ENCODE data around the gene ILF3.

The ILF3 gene

GRCh38 chr19:10717054-10717355 lies 62.9 kb downstream of the ILF3 start:
- Histone ChIP-seq H3K4me2 (ENCODE audit: low read length) (peak overlapping the region; percentile 75), H3K79me2 (ENCODE audit: control insufficient read depth, low read length) (peaks cover 41% of the 10 kb centered on the region), H3F3A (ENCODE audit: control insufficient read depth, insufficient read depth) (no peaks in the 10 kb centered on the region), H3K27ac (ENCODE audit: low read depth, low read length) (no peak overlapping the region), H3K4me3 (ENCODE audit: low read length) (peak overlapping the region; percentile 65), H3K36me3 (ENCODE audit: control insufficient read depth, low read length) (peaks cover 25% of the 10 kb centered on the region), H3K9me2 (replicated peaks; ENCODE audit: control insufficient read depth, low read length) (no peaks in the 10 kb centered on the region), H3K9me3 (ENCODE audit: control insufficient read depth, insufficient read depth, low read length) (no peaks in the 10 kb centered on the region), H3K27me3 (ENCODE audit: control insufficient read depth, low read length) (no peaks in the 10 kb centered on the region), H3K4me1 (ENCODE audit: control insufficient read depth, low read length) (peaks cover 22% of the 10 kb centered on the region), H4K20me1 (ENCODE audit: control insufficient read depth, insufficient read depth, low read depth, low read length) (peaks cover 17% of the 10 kb centered on the region)
- TF ChIP-seq CTCF (IDR thresholded peaks at IDR 0.05; ENCODE audit: low read depth, low read length, poor library complexity, severe bottlenecking): no peak
- no peak for TF ChIP-seq EZH2phosphoT487 (IDR thresholded peaks at IDR 0.05; ENCODE audit: borderline replicate concordance, low read length)

- Histone ChIP-seq H3K27me3 (ENCODE audit: control insufficient read depth, low read length) (no peaks in the 10 kb centered on the region), H4K20me1 (ENCODE audit: control insufficient read depth, insufficient read depth, low read depth, low read length) (peaks cover 17% of the 10 kb centered on the region), H3K36me3 (ENCODE audit: control insufficient read depth, low read length) (peaks cover 25% of the 10 kb centered on the region), H3K4me2 (ENCODE audit: low read length) (peak within 1 kb of the TSS; percentile 80), H3K4me1 (ENCODE audit: control insufficient read depth, low read length) (peaks cover 22% of the 10 kb centered on the region), H3K9me3 (ENCODE audit: control insufficient read depth, insufficient read depth, low read length) (no peaks in the 10 kb centered on the region), H3F3A (ENCODE audit: control insufficient read depth, insufficient read depth) (no peaks in the 10 kb centered on the region), H3K27ac (ENCODE audit: low read depth, low read length) (peak within 1 kb of the TSS; percentile 65), H3K9me2 (replicated peaks; ENCODE audit: control insufficient read depth, low read length) (no peaks in the 10 kb centered on the region), H3K79me2 (ENCODE audit: control insufficient read depth, low read length) (peaks cover 47% of the 10 kb centered on the region), H3K4me3 (ENCODE audit: low read length) (peak within 1 kb of the TSS; percentile 81)
- peak; percentile 85 for TF ChIP-seq CTCF (IDR thresholded peaks at IDR 0.05; ENCODE audit: low read depth, low read length, poor library complexity, severe bottlenecking)
- no peak for TF ChIP-seq EZH2phosphoT487 (IDR thresholded peaks at IDR 0.05; ENCODE audit: borderline replicate concordance, low read length)
Measured at GRCh38 chr19:10717356-10718204, 63.4 kb downstream of the ILF3 start, which contains the start of gene DNM2. Gene DNM2 (plus strand): TSS chr19:10718079. CDS start chr19:10718243, 164 bp downstream.

GRCh38 chr19:10718205-10719196 lies 64.4 kb downstream of the ILF3 start:
- peaks cover 17% of the 10 kb centered on the region for H4K20me1 ChIP-seq (ENCODE audit: control insufficient read depth, insufficient read depth, low read depth, low read length)
- peaks cover 18% of the 10 kb centered on the region for H3K36me3 ChIP-seq (ENCODE audit: control insufficient read depth, low read length)
- H3K4me2 ChIP-seq (ENCODE audit: low read length): peak overlapping the region; percentile 80
- peaks cover 22% of the 10 kb centered on the region for H3K4me1 ChIP-seq (ENCODE audit: control insufficient read depth, low read length)
- H3K79me2 ChIP-seq (ENCODE audit: control insufficient read depth, low read length): peaks cover 56% of the 10 kb centered on the region
- H3K27me3 ChIP-seq (ENCODE audit: control insufficient read depth, low read length): no peaks in the 10 kb centered on the region
- H3K4me3 ChIP-seq (ENCODE audit: low read length): peak overlapping the region; percentile 81
- TF ChIP-seq CTCF (IDR thresholded peaks at IDR 0.05; ENCODE audit: low read depth, low read length, poor library complexity, severe bottlenecking) (no peak), EZH2phosphoT487 (IDR thresholded peaks at IDR 0.05; ENCODE audit: borderline replicate concordance, low read length) (no peak)
- no peaks in the 10 kb centered on the region for H3F3A ChIP-seq (ENCODE audit: control insufficient read depth, insufficient read depth)
- no peaks in the 10 kb centered on the region for H3K9me3 ChIP-seq (ENCODE audit: control insufficient read depth, insufficient read depth, low read length)
- H3K27ac ChIP-seq (ENCODE audit: low read depth, low read length): peak overlapping the region; percentile 65
- H3K9me2 ChIP-seq (replicated peaks; ENCODE audit: control insufficient read depth, low read length): no peaks in the 10 kb centered on the region
